Measurements from ENCODE around the gene CNOT6.

DNA sequence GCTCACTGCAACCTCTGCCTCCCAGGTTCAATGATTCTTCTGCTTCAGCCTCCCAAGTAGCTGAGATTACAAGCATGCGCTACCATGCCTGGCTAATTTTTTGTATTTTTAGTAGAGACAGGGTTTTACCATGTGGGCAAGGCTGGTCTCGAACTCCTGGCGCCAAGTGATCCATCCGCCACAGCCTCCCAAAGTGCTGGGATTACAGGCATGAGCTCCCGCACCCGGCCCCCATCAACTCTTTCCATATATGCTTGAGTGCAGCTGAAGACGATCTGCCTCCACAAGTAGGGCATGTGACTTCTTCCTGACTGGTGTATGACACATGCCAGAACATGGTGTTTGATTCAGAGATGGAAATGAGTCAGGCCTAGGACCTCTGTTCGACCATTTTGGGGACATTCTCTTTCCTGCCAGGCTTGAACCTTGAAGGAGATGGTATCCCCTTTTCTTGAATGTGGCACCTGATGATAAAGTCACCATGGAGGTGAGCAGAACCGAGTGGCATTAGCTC is 7.5 kb upstream of the CNOT6 start:
- TF ChIP-seq, protein P1, sequence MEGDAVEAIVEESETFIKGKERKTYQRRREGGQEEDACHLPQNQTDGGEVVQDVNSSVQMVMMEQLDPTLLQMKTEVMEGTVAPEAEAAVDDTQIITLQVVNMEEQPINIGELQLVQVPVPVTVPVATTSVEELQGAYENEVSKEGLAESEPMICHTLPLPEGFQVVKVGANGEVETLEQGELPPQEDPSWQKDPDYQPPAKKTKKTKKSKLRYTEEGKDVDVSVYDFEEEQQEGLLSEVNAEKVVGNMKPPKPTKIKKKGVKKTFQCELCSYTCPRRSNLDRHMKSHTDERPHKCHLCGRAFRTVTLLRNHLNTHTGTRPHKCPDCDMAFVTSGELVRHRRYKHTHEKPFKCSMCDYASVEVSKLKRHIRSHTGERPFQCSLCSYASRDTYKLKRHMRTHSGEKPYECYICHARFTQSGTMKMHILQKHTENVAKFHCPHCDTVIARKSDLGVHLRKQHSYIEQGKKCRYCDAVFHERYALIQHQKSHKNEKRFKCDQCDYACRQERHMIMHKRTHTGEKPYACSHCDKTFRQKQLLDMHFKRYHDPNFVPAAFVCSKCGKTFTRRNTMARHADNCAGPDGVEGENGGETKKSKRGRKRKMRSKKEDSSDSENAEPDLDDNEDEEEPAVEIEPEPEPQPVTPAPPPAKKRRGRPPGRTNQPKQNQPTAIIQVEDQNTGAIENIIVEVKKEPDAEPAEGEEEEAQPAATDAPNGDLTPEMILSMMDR (IDR thresholded peaks at IDR 0.05) = no peak
- no peak for TF ChIP-seq POLR2A (IDR thresholded peaks at IDR 0.05)

All from Peyer's patch (tissue), 4 donors.